ENCODE results near the gene CHAF1B.
A peak's percentile ranks its signal among the peaks of the same experiment; 100 is the strongest.
"Not testable (repeated sequence)": the region's sequence is repeated elsewhere in the genome, so short reads cannot be mapped to it uniquely, and the experiment has no call there.

CHAF1B gene

DNA sequence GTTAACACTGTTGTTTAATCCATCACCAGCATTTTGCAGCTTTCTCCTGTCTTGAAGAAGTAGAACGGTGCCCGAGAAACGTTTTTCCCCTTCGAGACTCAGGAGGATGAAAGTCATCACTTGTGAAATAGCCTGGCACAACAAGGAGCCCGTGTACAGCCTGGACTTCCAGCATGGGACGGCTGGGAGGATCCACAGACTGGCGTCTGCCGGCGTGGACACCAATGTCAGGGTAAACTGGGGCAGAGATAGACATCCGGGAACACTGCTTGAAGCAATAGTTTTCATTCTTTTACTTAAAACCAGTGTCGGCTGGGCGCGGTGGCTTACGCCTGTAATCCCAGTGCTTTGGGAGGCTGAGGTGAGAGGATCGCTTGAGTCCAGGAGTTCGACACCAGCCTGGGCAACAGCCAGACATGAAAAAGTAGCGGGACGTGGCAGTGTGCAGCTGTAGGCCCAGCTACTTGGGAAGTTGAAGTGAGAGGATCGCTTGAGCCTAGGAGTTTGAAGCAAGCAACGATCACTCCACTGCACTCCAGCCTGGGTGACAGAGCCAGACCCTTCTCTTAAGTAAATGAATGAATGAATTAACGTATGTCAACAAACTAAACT lies 945 bp downstream of the CHAF1B start:
- peak; percentile 44 for DNase-seq

DNA sequence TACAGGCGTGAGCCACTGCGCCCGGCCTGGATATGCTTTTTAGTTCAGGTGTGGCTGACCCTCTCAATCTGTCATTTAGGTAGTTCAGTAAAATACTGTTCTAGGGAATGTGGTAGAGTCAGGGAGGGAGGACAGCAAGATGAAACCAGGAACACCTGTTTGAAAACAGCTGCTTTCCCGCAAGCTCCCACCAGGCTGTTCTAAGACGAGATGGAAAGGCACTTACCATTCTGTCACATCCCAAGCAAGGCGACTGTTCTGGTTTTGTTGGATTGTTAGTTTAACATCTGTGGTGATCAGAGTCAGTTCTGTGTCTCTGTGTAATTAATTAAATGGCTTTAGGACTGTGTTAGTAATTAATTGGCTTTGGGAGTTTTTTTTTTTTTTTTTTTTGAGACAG lies 2.9 kb downstream of the CHAF1B start:
- DNase-seq: no peak

DNA sequence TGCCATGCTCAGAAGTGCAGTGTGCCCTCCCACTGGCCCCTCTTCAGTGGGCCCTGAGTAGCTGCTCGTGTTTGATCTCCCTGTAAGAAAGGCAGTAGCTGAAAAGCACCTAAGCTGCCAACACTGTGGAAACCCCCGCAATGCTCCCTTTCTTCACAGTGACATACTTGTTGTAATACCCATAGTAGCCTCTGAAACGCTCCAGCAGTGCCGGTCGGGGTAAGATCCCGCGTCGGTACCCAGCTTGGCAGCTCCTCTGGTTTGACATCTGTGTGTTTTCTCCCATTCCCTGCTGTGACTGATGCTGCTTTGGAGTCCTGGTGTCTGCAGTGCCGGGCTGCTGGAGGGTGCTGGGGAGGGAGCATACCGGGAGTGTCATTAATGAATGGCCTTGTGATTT lies 3.6 kb downstream of the CHAF1B start:
- DNase-seq: no peak

DNA sequence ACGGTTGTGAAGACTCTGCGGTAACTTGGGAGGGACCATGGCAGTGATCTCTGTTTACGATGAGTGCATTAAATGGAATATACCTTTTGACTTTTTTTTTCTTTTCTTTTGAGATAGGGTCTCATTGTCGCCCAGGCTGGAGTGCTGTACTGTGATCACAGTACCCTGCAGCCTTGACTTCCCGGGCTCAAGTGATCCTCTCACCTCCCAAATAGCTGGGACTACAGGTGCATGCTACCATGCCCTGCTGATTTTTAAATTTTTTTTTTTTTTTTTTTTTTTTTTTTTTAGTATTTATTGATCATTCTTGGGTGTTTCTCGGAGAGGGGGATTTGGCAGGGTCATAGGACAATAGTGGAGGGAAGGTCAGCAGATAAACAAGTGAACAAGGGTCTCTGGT lies 6.5 kb downstream of the CHAF1B start:
- DNase-seq: not testable (repeated sequence)

DNA sequence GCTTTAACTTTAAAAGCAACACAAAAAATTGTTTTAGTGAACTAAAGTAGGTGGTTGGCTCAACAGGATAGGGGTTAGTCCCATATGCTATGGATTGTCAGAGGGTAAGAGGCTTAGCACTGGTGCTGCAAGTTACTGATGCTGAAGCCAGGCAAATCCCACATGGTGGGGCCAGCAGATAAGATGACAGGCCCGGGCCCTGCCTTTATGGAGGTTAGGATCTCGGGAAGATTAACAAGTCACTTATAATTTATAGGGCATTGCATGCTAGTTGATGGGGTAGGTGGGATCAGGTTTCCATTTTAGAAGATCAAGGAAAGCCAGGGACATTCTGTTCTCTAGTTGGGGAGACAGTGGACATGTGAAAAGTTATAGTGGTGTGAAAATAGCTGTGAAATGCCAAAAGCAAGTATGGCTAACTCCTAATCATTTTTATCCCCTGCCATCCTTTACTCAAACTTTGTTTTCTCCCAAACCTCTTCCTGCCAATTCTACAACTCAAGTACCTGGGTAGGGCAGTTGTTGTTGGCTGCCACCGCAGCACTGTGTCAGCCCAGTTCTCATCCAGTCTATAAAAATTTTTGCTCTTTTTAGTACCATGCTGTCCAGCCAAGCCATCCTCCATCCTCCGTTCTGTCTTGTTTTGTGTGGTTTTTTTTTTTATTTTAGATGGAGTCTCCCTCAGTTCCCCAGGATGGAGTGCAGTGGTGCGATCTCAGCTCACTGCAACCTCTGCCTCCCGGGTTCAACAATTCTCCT lies 10.3 kb downstream of the CHAF1B start:
- DNase-seq: no peak

DNA sequence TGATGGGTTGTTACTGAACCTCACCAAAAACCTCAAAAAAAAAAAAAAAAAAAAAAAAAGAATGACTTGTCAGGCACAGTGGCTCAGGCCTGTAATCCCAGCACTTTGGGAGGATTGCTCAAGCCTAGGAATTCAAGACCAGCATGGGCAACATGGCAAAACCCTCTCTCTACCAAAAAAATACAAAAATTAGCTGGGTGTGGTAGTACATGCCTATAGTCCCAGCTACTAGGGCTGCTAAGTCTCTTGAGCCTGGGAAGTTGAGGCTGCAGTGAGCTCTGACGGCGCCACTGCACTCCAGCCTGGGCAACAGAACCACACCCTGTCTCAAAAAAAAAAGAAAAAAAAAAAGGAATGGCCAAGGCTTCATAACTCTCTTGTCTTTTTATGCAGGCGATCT lies 11.1 kb downstream of the CHAF1B start:
- DNase-seq: no peak

DNA sequence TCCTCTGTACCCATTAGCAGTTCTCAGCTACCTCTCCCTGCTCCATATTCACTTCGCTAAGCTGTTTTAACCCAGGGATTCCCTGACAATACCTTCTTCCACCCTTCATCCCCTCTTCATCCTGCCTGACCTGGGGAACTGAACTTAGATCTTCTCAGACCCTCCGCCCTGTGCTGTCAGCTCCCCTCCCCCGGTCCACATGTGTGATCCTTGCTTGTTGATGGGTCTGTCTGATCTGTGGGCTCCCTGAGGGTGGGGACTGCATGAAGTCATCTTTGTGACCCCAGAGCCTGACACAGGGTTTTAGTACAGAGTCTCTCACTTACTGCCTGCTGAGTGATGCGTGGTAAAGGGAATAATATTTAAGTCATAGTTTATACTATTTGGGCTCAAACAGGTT lies 11.8 kb downstream of the CHAF1B start:
- no peak for DNase-seq

DNA sequence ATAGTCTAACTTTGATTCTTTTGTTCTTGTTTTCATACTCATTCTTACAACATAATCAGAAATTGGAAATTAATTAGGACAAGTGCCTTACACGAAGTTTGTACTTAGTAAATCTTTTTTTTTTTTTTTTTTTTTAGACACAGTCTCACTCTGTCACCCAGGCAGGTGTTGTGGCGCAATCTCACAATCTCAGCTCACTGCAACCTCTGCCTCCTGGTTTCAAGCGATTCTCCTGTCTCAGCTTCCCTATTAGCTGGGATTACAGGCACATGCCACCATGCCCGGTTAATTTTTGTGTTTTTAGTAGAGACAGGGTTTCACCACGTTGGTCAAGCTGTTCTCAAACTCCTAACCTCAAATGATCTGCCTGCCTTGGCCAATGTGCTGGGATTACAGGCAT lies 12.4 kb downstream of the CHAF1B start:
- no peak for DNase-seq

DNA sequence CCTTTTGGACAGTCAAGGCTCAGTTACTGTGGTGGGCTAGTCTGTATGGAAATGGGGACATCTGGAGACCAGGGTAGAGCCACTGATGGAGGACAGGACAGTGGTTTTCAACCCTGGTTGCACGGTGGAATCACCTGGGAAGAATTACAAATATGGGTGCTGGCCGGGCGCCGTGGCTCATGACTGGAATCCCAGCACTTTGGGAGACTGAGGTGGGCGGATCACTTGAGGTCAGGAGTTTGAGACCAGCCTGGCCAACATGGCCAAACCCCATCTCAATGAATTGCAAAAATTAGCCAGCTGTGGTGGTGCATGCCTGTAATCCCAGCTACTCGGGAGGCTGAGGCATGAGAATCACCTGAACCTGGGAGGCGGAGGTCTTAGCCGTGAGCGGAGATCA lies 14.5 kb downstream of the CHAF1B start:
- DNase-seq: not testable (repeated sequence)

DNA sequence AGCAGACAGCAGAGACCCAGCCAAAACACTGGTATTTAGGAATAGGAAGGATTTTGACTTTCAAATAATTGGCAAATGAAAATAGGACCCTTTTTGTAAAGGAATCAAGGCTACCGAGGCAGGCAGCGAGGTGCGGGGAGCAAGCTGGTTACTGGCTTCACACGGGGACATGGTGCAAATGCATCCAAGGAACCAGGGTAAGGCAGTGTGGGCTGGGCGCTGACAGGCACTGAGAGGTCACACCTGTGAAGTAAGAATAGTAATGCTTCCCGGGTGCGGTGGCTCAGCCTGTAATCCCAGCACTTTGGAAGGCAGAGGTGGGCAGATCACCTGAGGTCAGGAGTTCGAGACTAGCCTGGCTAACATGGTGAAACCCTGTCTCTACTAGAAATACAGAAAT lies 15.5 kb downstream of the CHAF1B start:
- no peak for DNase-seq

DNA sequence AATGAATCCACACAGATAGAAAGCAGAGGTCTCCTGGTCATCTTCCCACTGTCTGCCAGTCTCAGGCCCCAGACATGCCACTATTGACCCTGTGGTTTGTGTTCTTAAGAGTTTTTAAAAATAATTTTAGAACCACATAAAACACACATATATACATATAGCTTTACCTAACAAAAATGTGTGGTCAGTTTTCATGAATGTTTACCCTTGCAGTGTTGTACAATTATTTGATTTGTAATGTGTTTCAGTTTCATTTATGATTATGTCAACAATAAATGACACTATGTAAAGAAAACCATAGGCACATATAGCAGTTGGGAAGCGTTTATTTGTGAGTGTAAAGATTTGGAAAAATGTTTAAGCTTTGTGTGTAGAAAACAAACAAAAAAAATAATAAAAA lies 17.1 kb downstream of the CHAF1B start:
- no peak for DNase-seq

DNA sequence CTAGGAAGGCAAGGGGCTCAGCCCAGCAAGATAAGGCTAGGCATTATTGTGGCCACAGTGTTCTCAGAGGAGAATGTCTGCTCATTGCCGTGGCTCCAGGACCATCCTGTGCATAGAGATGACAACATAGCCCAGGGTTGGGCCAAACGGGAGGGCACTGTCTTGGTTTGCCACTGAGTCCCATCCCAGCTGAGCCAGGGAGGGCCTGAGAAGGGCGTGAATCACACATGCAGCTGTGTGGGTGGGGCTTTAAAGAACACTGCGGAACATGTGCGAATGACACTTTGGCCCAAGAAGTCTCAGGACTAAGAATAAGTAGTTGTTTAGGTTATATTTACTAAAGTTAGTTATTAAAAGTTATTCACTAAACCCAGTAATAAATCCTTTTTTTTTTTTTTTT lies 18.5 kb downstream of the CHAF1B start:
- DNase-seq: no peak

DNA sequence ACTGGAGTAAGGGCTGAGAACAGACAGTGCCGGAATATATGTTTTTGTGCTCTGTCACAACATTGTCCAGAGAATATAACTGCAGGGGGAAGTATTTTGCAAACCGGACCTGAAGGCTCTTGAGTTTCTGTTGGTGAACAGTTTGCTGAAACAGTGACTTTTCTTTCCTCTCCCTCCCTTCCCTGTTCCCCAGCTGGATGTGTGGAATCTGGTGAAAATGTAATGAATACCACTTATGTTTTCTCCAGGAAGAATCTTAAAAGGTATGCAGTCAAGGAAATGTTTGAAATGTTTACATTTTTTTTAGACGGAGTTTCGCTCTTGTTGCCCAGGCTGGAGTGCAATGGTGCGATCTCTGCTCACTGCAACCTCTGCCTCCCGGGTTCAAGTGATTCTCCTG lies 23.4 kb downstream of the CHAF1B start:
- DNase-seq: no peak

DNA sequence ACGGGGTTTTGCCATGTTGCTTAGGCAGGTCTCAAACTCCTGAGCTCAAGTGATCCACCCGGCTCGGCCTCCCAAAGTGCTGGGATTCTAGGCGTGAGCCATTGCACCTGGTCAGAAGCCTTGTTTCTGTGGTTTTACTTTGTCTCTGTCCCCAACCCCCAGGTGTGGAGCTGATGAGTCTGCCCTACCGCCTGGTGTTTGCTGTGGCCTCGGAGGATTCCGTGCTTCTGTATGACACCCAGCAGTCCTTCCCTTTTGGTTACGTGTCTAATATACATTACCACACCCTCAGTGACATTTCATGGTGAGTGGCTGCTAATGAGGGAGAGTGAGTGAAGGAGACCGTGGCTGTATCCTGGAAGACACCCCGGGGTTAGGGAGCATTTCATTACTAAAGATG lies 26.1 kb downstream of the CHAF1B start:
- no peak for DNase-seq

DNA sequence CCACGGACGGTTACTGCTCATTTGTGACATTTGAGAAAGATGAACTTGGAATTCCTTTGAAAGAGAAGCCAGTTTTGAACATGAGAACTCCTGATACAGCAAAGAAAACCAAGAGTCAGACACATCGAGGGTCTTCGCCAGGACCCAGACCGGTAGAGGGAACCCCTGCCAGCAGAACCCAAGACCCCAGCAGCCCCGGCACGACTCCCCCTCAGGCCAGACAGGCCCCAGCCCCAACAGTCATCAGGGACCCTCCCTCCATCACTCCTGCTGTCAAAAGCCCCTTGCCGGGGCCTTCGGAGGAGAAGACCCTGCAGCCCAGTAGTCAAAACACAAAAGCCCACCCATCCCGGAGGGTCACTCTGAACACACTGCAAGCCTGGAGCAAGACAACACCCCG lies 27.7 kb downstream of the CHAF1B start:
- no peak for DNase-seq

DNA sequence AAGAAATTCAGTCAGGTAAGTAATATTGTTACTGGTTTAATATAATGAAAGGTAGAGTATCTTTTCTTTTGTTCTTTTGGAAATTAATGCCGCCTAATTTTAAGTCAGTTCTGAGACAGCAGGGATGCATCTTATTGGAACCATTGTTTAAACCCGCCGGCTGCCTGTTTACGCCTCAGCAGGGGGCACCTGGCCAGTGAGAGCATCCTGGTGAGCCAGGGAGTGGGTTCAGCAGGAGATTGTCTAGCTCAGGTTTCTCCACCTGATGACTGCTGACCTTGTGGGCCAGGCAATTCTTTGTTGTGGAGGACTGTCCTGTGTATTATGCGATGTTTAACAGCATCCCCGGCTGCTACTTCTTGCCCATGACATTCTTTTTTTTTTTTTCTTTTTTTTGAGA lies 30.2 kb downstream of the CHAF1B start:
- no peak for DNase-seq

DNA sequence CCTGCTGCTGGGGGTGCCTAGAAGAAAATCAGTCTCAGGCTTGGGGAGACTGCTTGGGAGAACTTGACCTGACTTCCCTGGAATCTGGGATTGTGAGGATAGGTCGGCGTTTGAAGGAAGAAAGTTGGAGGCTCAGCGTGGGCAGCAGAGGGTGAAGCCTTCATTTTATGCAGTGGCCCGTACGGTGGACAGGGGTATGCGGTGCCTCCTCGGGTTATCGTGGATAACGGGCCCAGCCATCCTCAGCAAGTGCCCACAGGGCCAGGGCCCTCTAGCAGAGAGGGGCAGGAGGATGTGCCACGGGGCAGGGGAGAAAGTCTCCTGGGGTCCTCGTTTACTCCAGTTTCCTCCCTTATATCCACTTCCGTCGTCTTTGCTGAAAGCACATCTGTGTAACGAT lies 34.0 kb downstream of the CHAF1B start:
- DNase-seq: no peak

DNA sequence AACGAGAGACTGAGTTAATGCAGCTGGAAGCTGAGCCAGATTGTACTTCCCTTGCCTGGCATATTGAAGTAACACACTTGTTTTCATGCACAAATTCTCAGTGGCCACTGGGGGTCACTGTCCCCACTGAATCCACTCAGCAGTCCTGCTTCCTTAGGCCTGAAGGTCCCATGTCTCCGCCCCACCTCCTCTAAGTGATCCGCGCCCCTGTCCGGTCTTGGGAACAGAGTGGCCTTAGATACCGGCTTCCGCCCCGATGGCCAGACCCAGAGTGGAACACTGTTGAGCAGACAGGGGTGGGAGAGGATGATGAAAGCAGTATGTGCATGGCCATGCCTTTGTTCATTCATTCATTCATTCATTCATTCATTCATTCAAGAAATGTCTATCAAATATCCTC lies 34.8 kb downstream of the CHAF1B start:
- peak; percentile 56 for DNase-seq

DNA sequence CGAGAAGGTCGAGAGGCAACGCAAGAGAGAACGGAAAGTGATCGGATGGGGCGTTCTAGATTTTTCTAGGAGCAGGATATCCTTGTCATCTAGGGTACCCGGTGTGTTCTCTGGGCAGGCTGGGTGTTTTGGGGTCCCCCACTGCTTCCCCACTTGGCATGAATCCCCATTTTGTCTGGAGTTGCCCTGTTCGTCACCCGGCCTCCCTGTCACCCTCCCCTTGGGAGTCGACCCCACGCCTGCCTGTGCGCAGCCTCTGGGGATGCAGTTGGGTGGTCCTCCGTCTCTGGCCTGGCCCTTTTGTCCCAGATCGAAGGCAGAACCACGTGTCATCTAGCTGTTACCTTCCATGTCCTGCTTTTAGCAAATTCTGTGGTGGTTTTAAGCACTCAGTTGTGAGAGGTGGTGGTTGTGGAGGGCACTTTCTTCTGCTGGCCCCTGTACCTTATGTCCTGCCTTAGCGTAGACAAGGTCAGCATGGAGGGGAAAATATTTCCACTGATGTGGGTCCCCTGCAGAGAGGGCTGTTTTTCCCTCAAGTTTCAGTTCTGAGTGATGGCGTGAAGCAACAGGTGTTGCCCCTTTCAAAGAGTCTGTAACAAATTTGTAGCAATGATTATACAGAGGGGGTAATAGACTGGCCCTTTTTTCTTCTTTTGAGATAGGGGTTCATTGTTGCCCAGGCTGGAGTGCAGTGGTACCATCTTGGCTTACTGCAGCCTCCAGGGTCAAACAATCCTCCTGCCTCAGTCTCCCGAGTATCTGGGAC lies 35.6 kb downstream of the CHAF1B start:
- DNase-seq: no peak

DNA sequence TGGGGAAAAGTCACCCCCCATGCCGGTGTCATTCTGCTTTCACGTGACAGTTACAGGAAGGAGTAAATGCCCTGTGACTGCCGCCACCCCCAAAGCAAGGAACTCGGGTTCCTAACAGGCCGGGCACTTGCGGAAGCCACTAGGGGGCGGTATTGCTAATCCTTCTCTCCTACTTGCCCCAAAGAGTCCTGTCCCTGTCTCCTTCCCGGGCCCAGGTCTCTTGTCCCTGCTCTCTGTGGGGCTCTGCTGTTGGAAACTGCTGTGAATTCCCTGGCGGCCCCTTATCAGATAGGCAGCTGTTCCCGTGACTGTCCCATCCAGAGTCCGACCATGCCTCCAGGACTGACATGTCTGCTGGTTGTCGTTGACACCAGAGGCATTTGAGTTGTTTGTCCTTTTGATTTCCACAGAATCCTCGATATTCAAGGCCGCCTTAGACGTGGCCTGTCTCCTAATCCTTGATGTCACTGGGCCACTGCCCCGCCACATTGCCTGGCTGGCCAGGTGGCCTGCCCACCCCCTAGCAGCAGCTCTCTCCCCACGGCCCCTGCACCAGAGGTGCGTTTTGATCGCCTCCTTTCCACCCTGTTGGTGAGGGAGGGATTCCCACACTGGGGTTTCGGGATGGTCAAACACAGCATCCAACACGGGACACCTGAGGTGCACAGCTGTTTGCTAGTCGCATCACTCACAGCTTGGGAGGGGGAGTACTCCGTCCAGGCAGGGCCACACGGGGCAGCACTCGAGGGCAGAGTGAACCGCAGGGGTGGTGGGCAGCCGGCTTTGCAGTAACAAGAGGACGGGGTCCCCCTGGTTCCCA lies 37.3 kb downstream of the CHAF1B start:
- peak; percentile 28 for DNase-seq

DNA sequence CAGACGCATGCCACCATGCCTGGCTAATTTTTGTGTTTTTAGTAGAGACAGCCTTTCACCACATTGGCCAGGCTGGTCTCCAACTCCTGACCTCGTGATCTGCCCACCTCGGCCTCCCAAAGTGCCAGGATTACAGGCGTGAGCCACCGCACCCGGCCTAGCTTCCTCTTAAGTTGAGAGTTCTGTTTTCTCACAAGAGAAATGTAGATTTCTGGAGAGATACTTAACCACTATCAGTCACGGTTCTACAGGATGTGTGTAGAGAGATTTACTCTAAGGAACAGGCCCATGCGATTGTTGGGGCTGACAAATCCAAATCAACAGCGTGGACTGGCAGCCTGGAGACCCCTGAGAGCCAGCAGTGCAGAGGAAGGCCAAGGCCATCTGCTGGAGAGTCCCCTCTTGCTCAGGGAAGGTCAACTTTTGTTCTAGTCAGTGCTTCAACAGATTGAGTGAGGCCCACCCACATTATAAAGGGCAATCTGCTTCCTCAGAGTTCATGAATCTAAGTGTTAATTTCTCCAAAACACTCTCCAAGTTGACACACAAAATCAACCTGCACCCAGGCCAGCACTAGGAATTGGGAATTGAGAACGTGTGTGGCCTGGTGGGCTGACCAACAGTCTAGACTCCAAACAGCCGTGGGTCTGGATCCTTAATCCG lies 38.7 kb downstream of the CHAF1B start:
- no peak for DNase-seq

DNA sequence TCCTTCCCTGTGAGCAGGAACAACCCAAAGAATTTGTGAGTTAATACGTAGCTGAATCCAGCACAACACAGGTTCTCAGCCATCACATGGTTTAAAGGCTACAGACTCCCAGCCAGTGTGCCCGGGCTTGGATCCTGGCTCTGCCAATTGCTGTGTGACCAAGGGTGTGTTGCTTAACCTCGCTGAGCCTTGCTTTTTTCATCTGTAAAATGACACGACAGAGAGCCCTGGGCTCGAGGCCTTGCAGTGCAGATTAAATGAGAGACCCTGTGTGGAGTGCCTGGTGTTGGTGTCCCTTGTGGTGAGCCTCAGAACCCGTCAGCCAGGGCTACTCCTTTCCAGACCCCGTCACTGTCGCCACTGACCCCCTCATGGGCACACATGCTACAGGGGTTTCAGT lies 39.4 kb downstream of the CHAF1B start:
- no peak for DNase-seq

Data from right kidney (tissue), 1 donor.